Measurements from ENCODE around the gene MYO1B. TPM values are rescaled to one million over a fixed set of nuclear protein-coding genes. Genes with fewer than 3 reads are reported as not detected.

The MYO1B gene
- polyA plus RNA-seq, 1 donor from 2014 or later = 72.2 TPM

DNA sequence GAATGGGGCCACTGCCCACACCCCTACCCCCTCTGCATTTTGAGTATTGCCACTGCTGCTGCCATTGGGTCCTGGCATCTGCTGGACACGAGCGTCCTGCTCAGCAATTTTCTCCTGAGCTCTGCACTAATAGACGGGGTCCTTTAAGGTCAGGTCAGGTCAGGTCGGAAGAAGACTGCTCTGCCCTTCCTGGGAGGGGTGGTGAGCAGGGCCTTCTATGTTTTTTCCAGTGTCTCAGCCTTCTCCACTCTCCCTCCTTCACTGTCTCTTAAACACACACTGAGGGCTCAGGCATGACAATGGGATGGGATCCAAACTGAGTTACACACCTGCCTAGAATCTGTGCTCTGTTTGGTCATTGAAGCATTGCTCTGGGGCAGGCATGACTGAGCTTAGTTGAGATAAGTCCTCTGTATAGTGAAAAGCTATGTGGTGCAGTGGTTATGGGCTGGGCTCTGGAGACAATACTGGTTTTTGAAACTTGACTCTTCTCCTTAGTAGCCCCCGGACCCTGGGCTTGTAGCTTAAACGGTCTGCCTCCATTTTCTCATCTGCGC is 10.6 kb downstream of the MYO1B start:
- Histone ChIP-seq H3K9me3 (ENCODE audit: low read length) (no peaks in the 10 kb centered on the region), H3K27ac (ENCODE audit: low read length) (no peak overlapping the region), H2AFZ (ENCODE audit: low read depth, low read length) (no peak overlapping the region), H3K27me3 (ENCODE audit: insufficient read depth, low read depth, low read length) (no peaks in the 10 kb centered on the region), H4K20me1 (ENCODE audit: insufficient read depth) (no peaks in the 10 kb centered on the region), H3K79me2 (replicated peaks; ENCODE audit: insufficient read depth, low read length) (peaks cover 99% of the 10 kb centered on the region), H3K9me2 (ENCODE audit: insufficient read depth, low read length) (no peaks in the 10 kb centered on the region), H3K9ac (ENCODE audit: low read length) (no peak overlapping the region), H3F3A (ENCODE audit: insufficient read depth, low read length, poor library complexity, severe bottlenecking) (no peaks in the 10 kb centered on the region), H3K4me2 (ENCODE audit: low read length) (no peak overlapping the region), H3K36me3 (ENCODE audit: insufficient read depth, low read length) (no peaks in the 10 kb centered on the region), H3K4me3 (ENCODE audit: low read length) (no peak overlapping the region)
- no peak for TF ChIP-seq EP300 (conservative IDR thresholded peaks at IDR 0.05; ENCODE audit: poor library complexity, severe bottlenecking)
- no peak for TF ChIP-seq EZH2 (IDR thresholded peaks at IDR 0.05; ENCODE audit: borderline replicate concordance, insufficient read depth, low read length, poor library complexity, severe bottlenecking)
- TF ChIP-seq, protein P1, sequence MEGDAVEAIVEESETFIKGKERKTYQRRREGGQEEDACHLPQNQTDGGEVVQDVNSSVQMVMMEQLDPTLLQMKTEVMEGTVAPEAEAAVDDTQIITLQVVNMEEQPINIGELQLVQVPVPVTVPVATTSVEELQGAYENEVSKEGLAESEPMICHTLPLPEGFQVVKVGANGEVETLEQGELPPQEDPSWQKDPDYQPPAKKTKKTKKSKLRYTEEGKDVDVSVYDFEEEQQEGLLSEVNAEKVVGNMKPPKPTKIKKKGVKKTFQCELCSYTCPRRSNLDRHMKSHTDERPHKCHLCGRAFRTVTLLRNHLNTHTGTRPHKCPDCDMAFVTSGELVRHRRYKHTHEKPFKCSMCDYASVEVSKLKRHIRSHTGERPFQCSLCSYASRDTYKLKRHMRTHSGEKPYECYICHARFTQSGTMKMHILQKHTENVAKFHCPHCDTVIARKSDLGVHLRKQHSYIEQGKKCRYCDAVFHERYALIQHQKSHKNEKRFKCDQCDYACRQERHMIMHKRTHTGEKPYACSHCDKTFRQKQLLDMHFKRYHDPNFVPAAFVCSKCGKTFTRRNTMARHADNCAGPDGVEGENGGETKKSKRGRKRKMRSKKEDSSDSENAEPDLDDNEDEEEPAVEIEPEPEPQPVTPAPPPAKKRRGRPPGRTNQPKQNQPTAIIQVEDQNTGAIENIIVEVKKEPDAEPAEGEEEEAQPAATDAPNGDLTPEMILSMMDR (IDR thresholded peaks at IDR 0.05; ENCODE audit: poor library complexity, severe bottlenecking) = no peak
- no peak for TF ChIP-seq POLR2AphosphoS5 (IDR thresholded peaks at IDR 0.05)
- TF ChIP-seq, protein P2, sequence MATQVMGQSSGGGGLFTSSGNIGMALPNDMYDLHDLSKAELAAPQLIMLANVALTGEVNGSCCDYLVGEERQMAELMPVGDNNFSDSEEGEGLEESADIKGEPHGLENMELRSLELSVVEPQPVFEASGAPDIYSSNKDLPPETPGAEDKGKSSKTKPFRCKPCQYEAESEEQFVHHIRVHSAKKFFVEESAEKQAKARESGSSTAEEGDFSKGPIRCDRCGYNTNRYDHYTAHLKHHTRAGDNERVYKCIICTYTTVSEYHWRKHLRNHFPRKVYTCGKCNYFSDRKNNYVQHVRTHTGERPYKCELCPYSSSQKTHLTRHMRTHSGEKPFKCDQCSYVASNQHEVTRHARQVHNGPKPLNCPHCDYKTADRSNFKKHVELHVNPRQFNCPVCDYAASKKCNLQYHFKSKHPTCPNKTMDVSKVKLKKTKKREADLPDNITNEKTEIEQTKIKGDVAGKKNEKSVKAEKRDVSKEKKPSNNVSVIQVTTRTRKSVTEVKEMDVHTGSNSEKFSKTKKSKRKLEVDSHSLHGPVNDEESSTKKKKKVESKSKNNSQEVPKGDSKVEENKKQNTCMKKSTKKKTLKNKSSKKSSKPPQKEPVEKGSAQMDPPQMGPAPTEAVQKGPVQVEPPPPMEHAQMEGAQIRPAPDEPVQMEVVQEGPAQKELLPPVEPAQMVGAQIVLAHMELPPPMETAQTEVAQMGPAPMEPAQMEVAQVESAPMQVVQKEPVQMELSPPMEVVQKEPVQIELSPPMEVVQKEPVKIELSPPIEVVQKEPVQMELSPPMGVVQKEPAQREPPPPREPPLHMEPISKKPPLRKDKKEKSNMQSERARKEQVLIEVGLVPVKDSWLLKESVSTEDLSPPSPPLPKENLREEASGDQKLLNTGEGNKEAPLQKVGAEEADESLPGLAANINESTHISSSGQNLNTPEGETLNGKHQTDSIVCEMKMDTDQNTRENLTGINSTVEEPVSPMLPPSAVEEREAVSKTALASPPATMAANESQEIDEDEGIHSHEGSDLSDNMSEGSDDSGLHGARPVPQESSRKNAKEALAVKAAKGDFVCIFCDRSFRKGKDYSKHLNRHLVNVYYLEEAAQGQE (IDR thresholded peaks at IDR 0.05; ENCODE audit: borderline replicate concordance) = no peak
- TF ChIP-seq MXI1 (conservative IDR thresholded peaks at IDR 0.05; ENCODE audit: poor library complexity, severe bottlenecking) = no peak
- no peak for TF ChIP-seq SMC3 (conservative IDR thresholded peaks at IDR 0.05; ENCODE audit: poor library complexity)
- no peak for TF ChIP-seq RAD21 (conservative IDR thresholded peaks at IDR 0.05)
- no peak for TF ChIP-seq TAF1 (IDR thresholded peaks at IDR 0.05; ENCODE audit: low read depth)

DNA sequence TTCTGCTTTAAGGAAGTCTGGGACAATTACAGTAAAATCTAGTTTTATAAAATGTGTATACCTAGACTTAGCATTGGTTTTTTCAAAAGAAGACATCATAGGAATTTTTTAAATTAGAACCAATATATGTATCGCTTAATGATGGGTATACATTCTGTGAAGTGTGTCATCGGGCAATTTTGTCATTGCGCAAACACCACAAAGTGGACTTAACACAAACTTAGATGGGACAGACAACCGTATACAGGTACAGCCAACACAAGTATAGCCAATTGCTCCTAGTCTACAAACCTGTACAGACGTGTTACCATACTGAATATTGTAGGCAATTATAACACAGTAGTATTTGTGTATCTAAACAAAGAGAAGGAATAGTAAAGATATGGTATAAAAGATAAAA is 12.7 kb downstream of the MYO1B start:
- no peak overlapping the region for H3K27ac ChIP-seq (ENCODE audit: low read length)
- no peaks in the 10 kb centered on the region for H3K36me3 ChIP-seq (ENCODE audit: insufficient read depth, low read length)
- no peak overlapping the region for H3K4me3 ChIP-seq (ENCODE audit: low read length)
- H3K79me2 ChIP-seq (replicated peaks; ENCODE audit: insufficient read depth, low read length) = peaks cover 96% of the 10 kb centered on the region
- no peak overlapping the region for H3K9ac ChIP-seq (ENCODE audit: low read length)
- no peaks in the 10 kb centered on the region for H3K27me3 ChIP-seq (ENCODE audit: insufficient read depth, low read depth, low read length)
- no peaks in the 10 kb centered on the region for H3F3A ChIP-seq (ENCODE audit: insufficient read depth, low read length, poor library complexity, severe bottlenecking)
- no peaks in the 10 kb centered on the region for H4K20me1 ChIP-seq (ENCODE audit: insufficient read depth)
- no peak overlapping the region for H2AFZ ChIP-seq (ENCODE audit: low read depth, low read length)
- TF ChIP-seq EP300 (conservative IDR thresholded peaks at IDR 0.05; ENCODE audit: poor library complexity, severe bottlenecking) (no peak), EZH2 (IDR thresholded peaks at IDR 0.05; ENCODE audit: borderline replicate concordance, insufficient read depth, low read length, poor library complexity, severe bottlenecking) (no peak), RAD21 (conservative IDR thresholded peaks at IDR 0.05) (no peak), MXI1 (conservative IDR thresholded peaks at IDR 0.05; ENCODE audit: poor library complexity, severe bottlenecking) (no peak), POLR2AphosphoS5 (IDR thresholded peaks at IDR 0.05) (no peak), TAF1 (IDR thresholded peaks at IDR 0.05; ENCODE audit: low read depth) (no peak), SMC3 (conservative IDR thresholded peaks at IDR 0.05; ENCODE audit: poor library complexity) (no peak)
- TF ChIP-seq, protein P2 (IDR thresholded peaks at IDR 0.05; ENCODE audit: borderline replicate concordance) = no peak
- TF ChIP-seq, protein P1 (IDR thresholded peaks at IDR 0.05; ENCODE audit: poor library complexity, severe bottlenecking) = no peak
- H3K4me2 ChIP-seq (ENCODE audit: low read length) = no peak overlapping the region
- no peaks in the 10 kb centered on the region for H3K9me3 ChIP-seq (ENCODE audit: low read length)
- no peaks in the 10 kb centered on the region for H3K9me2 ChIP-seq (ENCODE audit: insufficient read depth, low read length)
